Right kidney (tissue), 9 donors: ENCODE data around the gene ATOSA.

Experiments used
- DNase-seq: peaks from one replicate; pipeline ENCODE4 v3.0.0-alpha.2; 2016
- long read RNA-seq, 8 donors: transcript quantifications; one replicate each; lab custom pipeline, GENCODE V29; 2026

ATOSA gene, protein sequence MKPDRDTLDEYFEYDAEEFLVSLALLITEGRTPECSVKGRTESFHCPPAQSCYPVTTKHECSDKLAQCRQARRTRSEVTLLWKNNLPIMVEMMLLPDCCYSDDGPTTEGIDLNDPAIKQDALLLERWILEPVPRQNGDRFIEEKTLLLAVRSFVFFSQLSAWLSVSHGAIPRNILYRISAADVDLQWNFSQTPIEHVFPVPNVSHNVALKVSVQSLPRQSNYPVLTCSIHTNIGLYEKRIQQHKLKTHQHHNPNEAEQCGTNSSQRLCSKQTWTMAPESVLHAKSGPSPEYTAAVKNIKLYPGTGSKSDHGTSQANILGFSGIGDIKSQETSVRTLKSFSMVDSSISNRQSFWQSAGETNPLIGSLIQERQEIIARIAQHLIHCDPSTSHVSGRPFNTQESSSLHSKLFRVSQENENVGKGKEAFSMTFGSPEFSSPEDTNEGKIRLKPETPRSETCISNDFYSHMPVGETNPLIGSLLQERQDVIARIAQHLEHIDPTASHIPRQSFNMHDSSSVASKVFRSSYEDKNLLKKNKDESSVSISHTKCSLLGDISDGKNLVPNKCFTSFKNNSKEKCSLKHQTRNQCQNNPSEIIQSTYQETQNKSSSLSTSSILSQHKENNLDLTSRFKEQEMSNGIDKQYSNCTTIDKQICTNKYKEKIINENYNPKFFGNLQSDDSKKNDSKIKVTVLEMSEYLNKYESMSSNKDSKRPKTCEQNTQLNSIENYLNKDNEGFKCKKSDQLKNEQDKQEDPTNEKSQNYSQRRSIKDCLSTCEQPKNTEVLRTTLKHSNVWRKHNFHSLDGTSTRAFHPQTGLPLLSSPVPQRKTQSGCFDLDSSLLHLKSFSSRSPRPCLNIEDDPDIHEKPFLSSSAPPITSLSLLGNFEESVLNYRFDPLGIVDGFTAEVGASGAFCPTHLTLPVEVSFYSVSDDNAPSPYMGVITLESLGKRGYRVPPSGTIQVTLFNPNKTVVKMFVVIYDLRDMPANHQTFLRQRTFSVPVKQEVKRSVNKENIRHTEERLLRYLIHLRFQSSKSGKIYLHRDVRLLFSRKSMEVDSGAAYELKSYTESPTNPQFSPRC
- long read RNA-seq, donor 1, partial matches to known transcripts: 0 of 1 reads
- long read RNA-seq, donor 1, other reads (novel, unspliced or antisense): 0 of 1 reads
- long read RNA-seq, donor 2, partial matches to known transcripts: 0 of 2 reads
- long read RNA-seq, donor 2, other reads (novel, unspliced or antisense): 0 of 2 reads
- long read RNA-seq, donor 3: 0 reads
- long read RNA-seq, donor 4, partial matches to known transcripts: 6 of 7 reads
- long read RNA-seq, donor 4, other reads (novel, unspliced or antisense): 0 of 7 reads
- long read RNA-seq, donor 5, partial matches to known transcripts: 0 of 4 reads
- long read RNA-seq, donor 5, other reads (novel, unspliced or antisense): 0 of 4 reads
- long read RNA-seq, donor 6, partial matches to known transcripts: 0 of 1 reads
- long read RNA-seq, donor 6, other reads (novel, unspliced or antisense): 0 of 1 reads
- long read RNA-seq, donor 7: 0 reads
- long read RNA-seq, donor 8, partial matches to known transcripts: 0 of 1 reads
- long read RNA-seq, donor 8, other reads (novel, unspliced or antisense): 0 of 1 reads

- DNase-seq: peak; percentile 95
These were observed at the start of gene ATOSA for GRCh38 chr15:52679232-52680040. ATOSA (minus strand) TSS chr15:52679388; CDS start chr15:52678021, 1,367 bp downstream.

GRCh38 chr15:52728899-52729298 lies 49.7 kb upstream of the ATOSA start:
- DNase-seq: no peak

DNA sequence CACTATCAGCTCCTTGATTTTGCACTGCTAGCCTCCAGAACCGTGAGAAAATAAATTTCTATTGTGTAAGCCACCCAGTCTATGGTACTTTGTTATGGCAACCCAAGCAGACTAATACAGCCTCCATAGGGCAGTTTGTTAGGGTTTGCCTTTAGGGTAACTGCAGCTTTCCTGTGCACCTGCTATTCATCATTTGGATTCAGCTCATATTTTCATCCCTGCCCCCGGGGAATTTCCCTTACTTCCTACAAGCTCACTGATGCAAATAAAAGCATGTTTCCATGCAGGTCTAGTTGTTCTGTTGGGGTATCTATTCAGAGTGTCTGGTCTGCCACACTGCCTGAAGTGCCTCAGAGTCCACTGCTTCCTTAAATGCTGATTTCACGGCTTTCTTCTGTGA lies 48.6 kb upstream of the ATOSA start:
- no peak for DNase-seq

GRCh38 chr15:52726195-52726594 lies 47.0 kb upstream of the ATOSA start:
- no peak for DNase-seq

DNA sequence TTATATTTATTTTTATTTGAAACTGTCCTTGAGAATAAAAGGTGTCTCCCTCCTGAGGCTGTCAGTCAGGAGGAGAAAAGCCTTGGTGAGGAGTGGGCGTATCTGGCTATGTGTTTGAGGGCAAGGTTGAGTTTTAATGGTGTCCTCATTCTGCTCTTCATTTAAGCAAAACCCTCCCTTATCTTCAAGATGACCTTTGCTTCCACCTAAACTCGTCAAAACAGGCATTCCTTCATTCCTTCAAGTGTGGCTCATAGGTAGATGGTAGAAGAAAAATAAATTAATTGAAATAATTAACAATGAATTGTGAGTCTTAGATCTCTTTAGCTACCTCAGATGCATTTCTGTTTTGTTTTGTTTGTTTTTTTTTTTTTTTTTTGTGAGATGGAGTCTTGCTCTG lies 39.4 kb upstream of the ATOSA start:
- no peak for DNase-seq

DNA sequence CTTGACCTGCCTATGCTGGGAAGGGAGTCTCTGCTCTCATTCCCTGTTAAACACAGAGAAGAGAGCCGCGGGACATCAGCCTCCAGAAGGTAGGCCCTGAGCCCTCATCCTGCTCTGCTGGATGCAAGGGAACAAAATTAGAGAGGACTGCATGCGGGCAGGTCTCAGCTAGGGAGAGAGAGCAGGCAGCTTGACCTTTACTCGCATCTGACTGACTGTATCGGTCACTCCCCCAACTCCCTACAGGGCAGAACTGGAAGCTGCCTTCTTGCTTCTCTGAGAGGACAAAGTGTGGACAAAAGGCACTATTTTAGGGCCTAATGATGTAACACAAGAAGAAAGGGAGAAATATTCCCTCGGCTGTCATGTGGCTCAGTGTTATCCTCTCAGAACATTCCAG lies 38.7 kb upstream of the ATOSA start:
- no peak for DNase-seq

DNA sequence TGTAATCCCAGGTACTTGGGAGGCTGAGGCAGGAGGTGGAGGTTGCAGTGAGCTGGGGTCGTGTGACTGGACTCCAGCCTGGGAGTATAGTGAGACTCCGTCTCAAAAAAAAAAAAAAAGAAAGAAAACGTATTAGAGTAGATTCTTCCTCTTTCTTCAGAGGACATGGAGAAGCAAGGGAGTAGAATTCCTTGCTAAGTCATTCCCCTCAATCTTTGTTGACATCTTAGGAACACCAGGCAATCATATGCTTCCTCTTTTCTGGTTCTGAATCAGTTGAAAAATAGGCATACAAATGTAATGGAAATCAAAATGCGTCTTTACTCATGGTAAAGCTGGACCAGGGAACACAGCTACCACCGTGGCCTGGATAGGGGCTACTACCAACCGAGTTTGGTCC lies 38.3 kb upstream of the ATOSA start:
- no peak for DNase-seq

DNA sequence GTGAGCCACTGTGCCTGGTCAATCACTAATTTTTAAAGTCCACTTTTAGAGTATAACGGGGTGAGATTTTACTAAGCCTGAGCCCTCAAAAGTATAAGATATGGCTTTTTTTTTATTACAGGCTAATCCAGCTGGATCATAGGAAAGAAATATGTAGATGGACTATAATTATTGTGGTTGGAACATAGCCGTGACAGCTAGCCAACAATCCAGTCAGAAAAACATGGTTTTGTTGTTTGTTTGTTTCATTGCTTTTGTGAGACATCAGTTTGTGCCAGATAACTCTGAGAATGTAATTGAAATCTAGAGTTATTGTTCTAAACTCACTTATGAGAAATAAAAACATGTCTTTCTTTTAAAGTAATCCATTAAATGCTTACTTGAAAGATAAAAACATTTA lies 37.3 kb upstream of the ATOSA start:
- no peak for DNase-seq

GRCh38 chr15:52715411-52715810 lies 36.2 kb upstream of the ATOSA start:
- DNase-seq: no peak

DNA sequence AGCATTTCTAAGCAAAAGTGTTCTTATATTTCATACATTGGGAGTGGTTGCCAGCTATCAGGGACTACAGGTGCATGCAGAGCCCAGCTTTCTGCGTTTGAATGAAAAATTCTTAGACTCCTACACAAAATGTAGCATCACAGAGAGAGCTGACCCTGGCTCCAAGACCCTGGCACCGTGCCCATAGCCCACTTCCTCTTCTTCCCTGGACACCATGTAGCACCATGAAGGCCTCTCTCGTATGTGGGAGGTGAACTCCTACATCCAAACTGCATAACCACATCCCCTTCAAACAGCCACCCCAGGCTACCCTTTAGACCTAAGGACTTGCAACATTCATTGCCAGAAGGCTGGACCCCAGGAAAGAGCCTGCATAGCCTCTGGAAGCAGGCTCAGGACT lies 35.8 kb upstream of the ATOSA start:
- DNase-seq: no peak

- DNase-seq: no peak
These were observed 31.7 kb upstream of the ATOSA start for GRCh38 chr15:52710708-52711389.

GRCh38 chr15:52710050-52710707 lies 31.0 kb upstream of the ATOSA start:
- no peak for DNase-seq

DNA sequence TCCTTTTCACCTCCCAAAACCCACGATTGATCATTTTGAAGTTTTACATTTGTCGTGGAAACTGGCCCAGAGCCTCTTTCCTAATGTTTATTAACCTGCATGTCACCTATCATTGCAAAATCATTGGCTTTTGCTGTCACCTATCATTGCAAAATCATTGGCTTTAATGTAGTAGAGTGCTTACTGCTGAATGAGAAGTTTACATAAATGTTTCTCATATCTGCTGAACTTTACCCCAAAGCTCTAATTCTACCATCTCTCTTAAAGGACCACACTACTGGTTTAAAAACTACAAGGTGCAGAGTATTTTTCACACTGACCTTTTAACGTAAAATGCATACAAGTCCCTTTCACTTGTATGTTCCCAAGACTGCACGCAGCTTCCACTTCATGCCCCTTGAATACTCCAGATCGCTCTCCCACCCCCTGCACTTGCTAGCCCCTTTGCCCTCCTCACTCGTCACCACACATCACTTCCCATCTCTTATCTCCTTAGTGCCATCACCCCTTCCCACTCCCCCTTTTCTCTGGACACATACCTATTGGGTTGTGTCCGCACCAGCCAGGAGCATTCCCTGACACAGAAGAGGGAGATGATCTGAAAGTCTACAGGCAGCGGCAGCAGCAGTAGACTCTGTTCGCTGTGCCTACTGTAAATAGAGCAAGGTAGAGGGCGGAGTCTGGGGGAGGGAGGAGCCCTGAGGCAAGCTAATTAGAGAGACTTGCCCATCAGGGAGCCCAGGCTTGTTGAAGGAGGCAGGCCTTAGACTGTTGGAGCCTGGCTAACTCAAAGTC lies 30.2 kb upstream of the ATOSA start:
- peak; percentile 6 for DNase-seq

- no peak for DNase-seq
These were observed 26.9 kb upstream of the ATOSA start for GRCh38 chr15:52706091-52706490.

- no peak for DNase-seq
These were observed 23.2 kb upstream of the ATOSA start for GRCh38 chr15:52702390-52702789.

- no peak for DNase-seq
These were observed 20.3 kb upstream of the ATOSA start for GRCh38 chr15:52699457-52699856.

DNA sequence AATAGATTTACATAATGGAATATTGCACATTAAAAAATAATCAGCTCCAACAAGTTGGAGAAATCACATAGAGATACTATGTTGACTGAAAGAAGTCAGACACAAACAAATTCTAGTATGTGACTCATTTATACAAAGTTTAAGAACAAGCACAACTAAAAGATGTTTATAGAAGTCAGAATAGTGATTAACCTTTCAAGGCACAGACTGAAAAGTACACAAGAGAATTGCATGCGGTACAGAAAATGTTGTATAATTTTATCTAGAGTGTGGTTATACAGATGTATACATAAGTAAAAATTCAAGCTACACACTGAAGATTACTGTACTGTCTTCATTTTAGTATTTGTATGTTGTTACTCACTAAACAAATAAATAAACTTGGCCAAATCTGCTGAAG lies 19.3 kb upstream of the ATOSA start:
- no peak for DNase-seq

- DNase-seq: no peak
These were observed 17.9 kb upstream of the ATOSA start for GRCh38 chr15:52697051-52697450.

DNA sequence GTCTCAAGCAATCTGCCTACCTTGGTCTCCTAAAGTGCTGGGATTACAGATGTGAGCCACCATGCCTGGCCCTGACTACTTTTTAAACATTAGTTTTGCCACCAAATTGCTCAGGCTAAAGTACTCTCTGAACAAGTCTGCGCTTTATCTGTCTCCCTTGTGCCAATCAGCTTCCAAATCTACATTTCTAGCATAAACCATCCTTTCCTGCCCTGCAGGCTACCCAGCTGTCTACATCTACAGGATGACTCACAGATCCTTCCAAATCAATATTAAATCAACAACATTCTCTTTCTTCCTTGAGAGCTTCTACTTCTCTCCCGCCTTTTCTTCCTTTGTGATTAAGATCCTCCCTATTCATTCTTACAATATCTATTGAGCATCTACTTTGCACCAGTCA lies 16.0 kb upstream of the ATOSA start:
- no peak for DNase-seq
